ENCODE results near the gene ISL1. TPM values are rescaled to one million over a fixed set of nuclear protein-coding genes. Genes with fewer than 3 reads are reported as not detected.

The ISL1 gene
- total RNA-seq, 1 experiment from 2014 or later: 1.3 TPM

- DNase-seq (ENCODE audit: low read depth, low spot score): peak; percentile 34
- Histone ChIP-seq H3K27me3 (ENCODE audit: insufficient read depth, low read length) (no peaks in the 10 kb centered on the region), H3K4me1 (ENCODE audit: control insufficient read depth in 1 of 2, insufficient read depth in 2 of 2, low read length in 2 of 2) (peaks cover 0 to 9% of the 10 kb centered on the region in 2 experiments; a peak in 1 of 4 replicates), H3K27ac (ENCODE audit: low read depth, low read length) (no peak overlapping the region), H3K4me3 (replicated peaks in 1 of 2; ENCODE audit: low read depth in 1 of 2, low read length in 2 of 2) (no peak overlapping the region), H3K9me3 (ENCODE audit: control insufficient read depth in 1 of 2, insufficient read depth in 1 of 2, low read depth in 1 of 2, low read length in 2 of 2) (peaks cover 0 to 6% of the 10 kb centered on the region in 2 experiments; a peak in 1 of 4 replicates), H3K9ac (ENCODE audit: low read length) (no peak overlapping the region), H3K4me2 (ENCODE audit: low read length) (0 out of 2 replicates have a peak overlapping the region, but pooled peaks have one; percentile 26), H3K79me2 (ENCODE audit: insufficient read depth, low read length) (no peaks in the 10 kb centered on the region), H4K20me1 (ENCODE audit: insufficient read depth) (no peaks in the 10 kb centered on the region), H3K36me3 (ENCODE audit: control insufficient read depth in 1 of 2, insufficient read depth in 2 of 2, low read length in 2 of 2) (no peaks in the 10 kb centered on the region), H3K9me2 (ENCODE audit: insufficient read depth) (no peaks in the 10 kb centered on the region), H2AFZ (ENCODE audit: low read depth, low read length, poor library complexity, severe bottlenecking) (no peak overlapping the region)
- RAD21 ChIA-PET (ENCODE audit: low non-redundant PET in 1 of 2, low total read pairs in 2 of 2, uncharacterized antibody in 2 of 2, unreplicated experiment in 2 of 2): no interaction called here
- ATAC-seq: peak; percentile 80
- CTCF ChIA-PET: no interaction called here
- intact Hi-C loops (cut with micrococcal nuclease): loop anchor here (5.0 kb wide), 1 partner anchor 383 kb away; no protein-coding TSS in a partner anchor
- BruUV-seq (replicated peaks): no TSS peak
- POLR2A ChIA-PET: no interaction called here
- TF ChIP-seq FOSL1 (IDR thresholded peaks at IDR 0.05; ENCODE audit: low read depth) (0 out of 2 replicates have a peak, but pooled peaks have one; percentile 9), SRF (IDR thresholded peaks at IDR 0.05; ENCODE audit: low read depth) (no peak)
Observed at GRCh38 chr5:51345106-51345505, 38.1 kb upstream of the ISL1 start.

- Histone ChIP-seq H2AFZ (ENCODE audit: low read depth, low read length, poor library complexity, severe bottlenecking) (no peak overlapping the region), H3K9me3 (ENCODE audit: control insufficient read depth in 1 of 2, insufficient read depth in 1 of 2, low read depth in 1 of 2, low read length in 2 of 2) (peaks cover 0 to 6% of the 10 kb centered on the region in 2 experiments; a peak in 1 of 4 replicates), H3K27me3 (ENCODE audit: insufficient read depth, low read length) (no peaks in the 10 kb centered on the region), H3K27ac (ENCODE audit: low read depth, low read length) (no peak overlapping the region), H3K4me1 (ENCODE audit: control insufficient read depth in 1 of 2, insufficient read depth in 2 of 2, low read length in 2 of 2) (peaks cover 0 to 9% of the 10 kb centered on the region in 2 experiments; a peak in 1 of 4 replicates), H3K9me2 (ENCODE audit: insufficient read depth) (no peaks in the 10 kb centered on the region), H3K4me3 (replicated peaks in 1 of 2; ENCODE audit: low read depth in 1 of 2, low read length in 2 of 2) (no peak overlapping the region), H3K36me3 (ENCODE audit: control insufficient read depth in 1 of 2, insufficient read depth in 2 of 2, low read length in 2 of 2) (no peaks in the 10 kb centered on the region), H3K79me2 (ENCODE audit: insufficient read depth, low read length) (no peaks in the 10 kb centered on the region), H3K4me2 (ENCODE audit: low read length) (no peak overlapping the region), H3K9ac (ENCODE audit: low read length) (no peak overlapping the region), H4K20me1 (ENCODE audit: insufficient read depth) (no peaks in the 10 kb centered on the region)
- CTCF ChIA-PET: interaction anchor here (0.9 to 1.3 kb wide), 3 partner anchors 9 to 384 kb away, joined by 3 to 13 read pairs (median 3); no protein-coding TSS in a partner anchor
- intact Hi-C loops (cut with micrococcal nuclease): loop anchor here (5.0 kb wide), 1 partner anchor 385 kb away; no protein-coding TSS in a partner anchor
- POLR2A ChIA-PET: no interaction called here
- TF ChIP-seq POLR2AphosphoS5 (IDR thresholded peaks at IDR 0.05; ENCODE audit: low read depth, low read length) (no peak), EZH2 (IDR thresholded peaks at IDR 0.05) (no peak), CEBPB (IDR thresholded peaks at IDR 0.05; ENCODE audit: low read depth) (no peak), EGR1 (IDR thresholded peaks at IDR 0.05; ENCODE audit: low read depth) (no peak), ATF3 (IDR thresholded peaks at IDR 0.05) (no peak), JUND (IDR thresholded peaks at IDR 0.05) (no peak), REST (IDR thresholded peaks at IDR 0.05; ENCODE audit: low read depth) (no peak), ZFX (IDR thresholded peaks at IDR 0.05) (no peak)
- DNase-seq (ENCODE audit: low read depth, low spot score) (no peak), ATAC-seq (no peak)
- RAD21 ChIA-PET (ENCODE audit: low non-redundant PET in 1 of 2, low total read pairs in 2 of 2, uncharacterized antibody in 2 of 2, unreplicated experiment in 2 of 2): interaction anchor here in 1 of 2 experiments (0.6 kb wide), 1 partner anchor 230 kb away, joined by 7 read pairs; no protein-coding TSS in a partner anchor
- no TSS peak for BruUV-seq (replicated peaks)
Observed at GRCh38 chr5:51347157-51347556, 36.1 kb upstream of the ISL1 start.

Measured in HCT116 (cell line).